Transverse colon (tissue), 4 donors: Measurements from ENCODE around the gene MCL1. TPM values are rescaled to one million over a fixed set of nuclear protein-coding genes. Genes with fewer than 3 reads are reported as not detected.
A peak's percentile ranks its signal among the peaks of the same experiment; 100 is the strongest.

ENCODE experiments used
- DNase-seq: peaks from one replicate; pipeline ENCODE4 v3.0.0-alpha.2; 2019
- H3K27ac ChIP-seq, 4 donors: fragments of 200-600 bp; sonication (generic); 2 replicates each; pipeline ENCODE4 v1.5.1; 2016 to 2018; ENCODE audit warnings: inconsistent platforms in 4 of 4
- H3K27me3 ChIP-seq: fragments of 200-600 bp; sonication (generic); 2 replicates; pipeline ENCODE4 v1.5.1; 2017; ENCODE audit warnings: inconsistent platforms
- H3K36me3 ChIP-seq, 4 donors: fragments of 200-600 bp; sonication (generic); 2 replicates each; pipeline ENCODE4 v1.5.1; 2017 to 2019; ENCODE audit warnings: inconsistent platforms in 4 of 4
- H3K4me1 ChIP-seq, 4 donors: fragments of 200-600 bp; sonication (generic); 2 replicates each; pipeline ENCODE4 v1.5.1; 2017 to 2020; ENCODE audit warnings: inconsistent platforms in 4 of 4
- H3K4me3 ChIP-seq, 4 donors: fragments of 200-600 bp; sonication (generic); 1 replicate in 1 of 4; 2 replicates in 3 of 4; pipeline versions ENCODE4 v1.5.1 to v1.6.1; 2017 to 2019; ENCODE audit warnings: inconsistent platforms in 4 of 4
- H3K9me3 ChIP-seq, 2 donors: fragments of 200-600 bp; sonication (generic); 2 replicates each; pipeline ENCODE4 v1.5.1; 2017 to 2019; ENCODE audit warnings: inconsistent platforms in 2 of 2
- CTCF ChIP-seq, 5 experiments: fragments of 200-600 bp in 3 of 5; fragments of 450-650 bp in 2 of 5; sonication (generic) in 3 of 5; IDR thresholded peaks; 1 replicate in 2 of 5; 2 replicates in 3 of 5; pipeline ENCODE4 v1.5.1; 2016 to 2017; ENCODE audit warnings: antibody characterized with exemption in 5 of 5, inconsistent platforms in 3 of 5, mild to moderate bottlenecking in 2 of 5, moderate library complexity in 1 of 5
- EP300 ChIP-seq: sonication (generic); formaldehyde crosslinking; IDR thresholded peaks from one replicate; pipeline ENCODE4 v1.6.1; 2017; ENCODE audit warnings: antibody characterized with exemption, low read depth
- POLR2A ChIP-seq: fragments of 450-650 bp; IDR thresholded peaks from one replicate; pipeline ENCODE4 v1.6.1; 2016; ENCODE audit warnings: antibody characterized with exemption, mild to moderate bottlenecking, moderate library complexity
- POLR2AphosphoS5 ChIP-seq, 3 donors: sonication (generic); formaldehyde crosslinking; IDR thresholded peaks; one replicate each; pipeline ENCODE4 v1.6.1; 2016; ENCODE audit warnings: antibody characterized with exemption in 3 of 3
- WGBS, 2 donors: methylation state at CpG; one replicate each; pipeline ENCODE4 v1.1.5; 2018; ENCODE audit warnings: low coverage in 1 of 2; 5-methylcytosine and 5-hydroxymethylcytosine counted together
- in situ Hi-C, 4 donors: fragments of 200-750 bp; cut with MboI; loops; one replicate each; pipeline versions ENCODE4 v1.15.0 to v1.15.1; 2017; ENCODE audit warnings: low sequenced_read_pairs in 3 of 4, low pct_ligation_motif_present in 1 of 4, low pct_unique_long_range_greater_than_20kb in 1 of 4
- intact Hi-C: fragments of 100-400 bp; cut with DNase I; formaldehyde crosslinking; loops from one replicate; pipeline ENCODE4 v1.15.1; 2023; ENCODE audit warnings: low total_unique reads
- total RNA-seq, 4 donors: library from RNA; depleted of rRNA; stranded (reverse); fragments of >200 nt; gene quantifications; one replicate each; pipeline ENCODE4 v1.1.0, GENCODE V29; 2016

Gene MCL1
- total RNA-seq, 4 donors from 2014 or later: 176 to 395 (median 269) TPM

DNA sequence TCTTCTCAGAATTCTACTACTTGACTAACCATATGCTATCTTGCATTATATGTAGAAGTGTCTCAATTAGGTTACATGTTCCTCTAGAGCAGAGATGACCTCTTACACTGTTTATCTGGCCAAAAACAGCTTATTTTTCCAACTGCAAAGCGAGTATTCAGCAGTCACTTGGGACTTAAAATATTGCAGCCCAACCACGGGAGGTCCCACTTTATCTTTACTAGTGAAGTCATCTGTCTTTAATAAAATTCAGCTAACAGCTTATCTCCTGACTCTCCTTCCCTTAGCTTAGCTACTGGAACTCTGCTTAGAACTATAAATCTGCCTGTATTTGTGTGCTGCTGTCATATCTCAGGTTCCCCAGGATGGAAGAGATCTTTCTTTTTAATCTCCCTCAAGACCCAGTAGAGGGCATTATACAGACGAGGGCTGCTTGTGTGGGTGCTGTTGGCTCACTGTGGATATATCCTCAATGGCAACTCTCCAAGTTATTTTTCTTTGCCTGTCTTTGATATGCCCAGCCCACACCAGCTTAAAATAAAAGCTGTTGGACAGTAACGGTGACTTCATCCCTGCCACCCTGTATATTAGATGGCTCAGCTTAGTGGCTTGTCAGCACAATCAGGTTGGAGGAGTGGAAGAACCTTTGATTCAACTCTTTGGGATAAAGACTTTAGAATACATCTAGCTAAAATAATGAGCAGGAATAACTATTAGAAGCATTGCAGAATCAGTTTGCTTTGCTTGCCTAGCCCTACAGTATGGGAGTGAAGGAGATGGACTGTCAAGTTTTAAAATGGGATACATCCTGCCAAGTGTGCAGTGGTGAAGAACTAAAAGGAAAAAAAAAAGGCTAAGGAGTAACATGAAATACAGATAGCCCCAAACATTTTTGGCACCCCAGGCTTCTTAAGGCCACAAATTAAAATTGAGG is 40.4 kb upstream of the MCL1 start:
- peaks cover 0 to 34% (median 5%) of the 10 kb centered on the region in 4 donors for H3K36me3 ChIP-seq
- no peak overlapping the region for H3K4me3 ChIP-seq
- peaks cover 18 to 51% (median 30%) of the 10 kb centered on the region in 4 donors for H3K4me1 ChIP-seq
- no peak for DNase-seq
- intact Hi-C loops: loop anchor here (5.0 kb wide), 1 partner anchor 58 kb away; no protein-coding TSS in a partner anchor
- in situ Hi-C loops: loop anchor here in 2 of 4 donors (5.0 to 10.0 kb wide), 2 partner anchors 53 to 55 kb away; no protein-coding TSS in a partner anchor
- H3K27me3 ChIP-seq: no peaks in the 10 kb centered on the region
- WGBS, 2 donors: 29 to 38% methylated on average over 3 to 4 of the region's 4 CpGs
- H3K27ac ChIP-seq: peak overlapping the region; percentile 73 to 80 (median 75)
- TF ChIP-seq POLR2AphosphoS5 (IDR thresholded peaks at IDR 0.05) (peak; percentile 18 to 34 (median 26)), POLR2A (no peak), CTCF (IDR thresholded peaks at IDR 0.05) (peak in 3 of 5 experiments; percentile 17 to 47 (median 27))
- no peaks in the 10 kb centered on the region for H3K9me3 ChIP-seq

DNA sequence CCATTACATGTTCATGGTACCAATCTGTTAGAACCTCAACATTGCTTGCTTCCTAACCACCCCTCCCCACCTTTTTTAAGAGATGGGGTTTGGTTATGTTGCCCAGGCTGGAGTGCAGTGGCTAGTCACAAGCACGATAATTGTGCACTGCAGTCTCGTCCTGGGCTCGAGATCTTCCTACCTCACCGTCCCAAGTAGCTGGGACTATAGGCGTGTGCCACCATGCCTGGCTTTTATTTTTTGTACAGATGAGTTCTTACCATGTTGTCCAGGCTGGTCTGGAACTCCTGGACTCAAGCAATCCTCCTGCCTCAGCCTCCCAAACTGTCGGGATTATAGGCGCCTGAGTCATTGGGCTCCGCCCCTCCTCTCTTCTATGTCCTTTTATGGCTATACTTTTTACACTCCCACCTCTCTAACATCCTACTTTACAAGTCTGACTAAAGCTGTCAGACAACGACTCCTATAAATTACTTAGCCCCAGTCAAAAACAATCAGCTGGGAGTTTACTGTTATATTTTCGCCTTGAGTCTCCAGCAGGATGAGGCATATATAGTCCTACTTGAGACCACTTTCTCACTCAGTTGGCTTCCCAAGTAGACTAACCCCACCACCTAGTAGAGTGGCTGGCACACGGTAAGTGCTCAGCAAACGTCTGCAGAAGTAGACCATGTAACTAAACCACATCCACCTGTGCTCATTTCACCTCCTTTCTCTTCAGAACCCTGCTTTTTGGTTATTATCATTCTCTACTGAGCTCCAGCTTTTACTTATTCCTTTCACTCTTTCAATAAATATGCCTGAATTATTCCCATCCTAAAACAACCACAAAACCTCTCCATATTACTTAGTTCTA is 36.2 kb upstream of the MCL1 start:
- intact Hi-C loops: loop anchor here (5.0 kb wide), 1 partner anchor 53 kb away; no protein-coding TSS in a partner anchor
- H3K27ac ChIP-seq: peak overlapping the region; percentile 88 to 94 (median 90)
- peaks cover 0 to 15% (median 0%) of the 10 kb centered on the region in 4 donors for H3K36me3 ChIP-seq
- H3K9me3 ChIP-seq: no peaks in the 10 kb centered on the region
- in situ Hi-C loops: loop anchor here in 2 of 4 donors (5.0 to 10.0 kb wide), 2 partner anchors 48 to 51 kb away; no protein-coding TSS in a partner anchor
- peaks cover 46 to 68% (median 57%) of the 10 kb centered on the region in 4 donors for H3K4me1 ChIP-seq
- no peak overlapping the region for H3K4me3 ChIP-seq
- H3K27me3 ChIP-seq: no peaks in the 10 kb centered on the region
- WGBS, 2 donors: 78% methylated on average over 11 to 12 of the region's 12 CpGs
- no peak for TF ChIP-seq CTCF (IDR thresholded peaks at IDR 0.05)
- no peak for TF ChIP-seq POLR2A
- TF ChIP-seq POLR2AphosphoS5 (IDR thresholded peaks at IDR 0.05): no peak
- TF ChIP-seq EP300: no peak
- DNase-seq: peak; percentile 51

GRCh38 chr1:150613061-150613920 is 33.9 kb upstream of the MCL1 start:
- Histone ChIP-seq H3K36me3 (peaks cover 0 to 10% (median 0%) of the 10 kb centered on the region in 4 donors), H3K27ac (peak overlapping the region; percentile 88 to 94 (median 90)), H3K4me3 (peak overlapping the region in 1 of 4 donors; percentile 0), H3K9me3 (no peaks in the 10 kb centered on the region), H3K4me1 (peaks cover 39 to 71% (median 53%) of the 10 kb centered on the region in 4 donors), H3K27me3 (no peaks in the 10 kb centered on the region)
- in situ Hi-C loops: loop anchor here in 2 of 4 donors (5.0 to 10.0 kb wide), 2 partner anchors 46 to 48 kb away; no protein-coding TSS in a partner anchor
- peak; percentile 69 for DNase-seq
- peak; percentile 88 for TF ChIP-seq EP300
- no peak for TF ChIP-seq POLR2A
- peak; percentile 67 to 91 (median 83) for TF ChIP-seq POLR2AphosphoS5 (IDR thresholded peaks at IDR 0.05)
- WGBS, 2 donors: 43 to 45% methylated on average over 9 to 12 of the region's 12 CpGs
- intact Hi-C loops: no loop called here

DNA sequence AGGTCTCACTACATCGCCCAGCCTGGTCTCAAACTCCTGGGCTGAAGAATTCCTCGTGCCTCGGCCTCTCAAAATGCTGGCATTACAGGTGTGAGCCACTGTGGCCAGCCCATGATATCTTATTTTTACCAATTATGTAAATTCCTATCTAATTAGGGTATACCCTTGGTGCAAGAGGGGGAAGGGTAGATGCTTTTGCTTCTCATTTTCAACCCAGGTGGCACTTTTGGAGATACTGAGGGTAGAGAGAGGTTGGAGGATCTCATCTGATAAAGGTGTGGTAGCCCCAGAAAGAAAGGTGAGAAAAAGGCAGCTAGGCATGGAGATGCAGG is 32.6 kb upstream of the MCL1 start:
- 67% methylated on average over 3 of the region's 3 CpGs; no CpG with 5 or more reads in 1 of the 2 donors for WGBS, 2 donors
- H3K27me3 ChIP-seq: no peaks in the 10 kb centered on the region
- H3K4me3 ChIP-seq: no peak overlapping the region
- no peak for TF ChIP-seq POLR2AphosphoS5 (IDR thresholded peaks at IDR 0.05)
- no peak for TF ChIP-seq POLR2A
- no peak for TF ChIP-seq CTCF (IDR thresholded peaks at IDR 0.05)
- TF ChIP-seq EP300: no peak
- intact Hi-C loops: no loop called here
- no peaks in the 10 kb centered on the region for H3K9me3 ChIP-seq
- H3K4me1 ChIP-seq: peaks cover 39 to 71% (median 53%) of the 10 kb centered on the region in 4 donors
- in situ Hi-C loops: loop anchor here in 2 of 4 donors (5.0 to 10.0 kb wide), 2 partner anchors 45 to 47 kb away; no protein-coding TSS in a partner anchor
- no peak for DNase-seq
- peaks cover 0 to 3% (median 0%) of the 10 kb centered on the region in 4 donors for H3K36me3 ChIP-seq
- H3K27ac ChIP-seq: peak overlapping the region; percentile 88 to 94 (median 90)
